Lung (tissue), 12 donors: Measurements from ENCODE around the gene CDK5RAP3. TPM values are rescaled to one million over a fixed set of nuclear protein-coding genes. Genes with fewer than 3 reads are reported as not detected.

Source experiments
- ATAC-seq: fragments of 200-7000 bp; cut with Tn5 transposase; one replicate; pipeline ENCODE4 v1.9.1; 2020; ENCODE audit warnings: moderate number of reproducible peaks; ENCODE audit not compliant: insufficient read depth, low FRiP score
- DNase-seq, 3 donors: peaks; one replicate each; pipeline ENCODE4 v3.0.0-alpha.2; 2013 to 2017
- H3K27ac ChIP-seq, 2 donors: one replicate each; pipeline ENCODE4 v1.5.1; 2013; ENCODE audit warnings: mild to moderate bottlenecking in 2 of 2, moderate library complexity in 2 of 2, control low read depth in 1 of 2, inconsistent platforms in 1 of 2, low read depth in 1 of 2, low read length in 1 of 2
- H3K27me3 ChIP-seq, 3 donors: one replicate each; pipeline ENCODE4 v1.5.1; 2013; ENCODE audit warnings: low read length in 2 of 3; ENCODE audit not compliant: control insufficient read depth in 3 of 3, insufficient read depth in 3 of 3
- H3K36me3 ChIP-seq, 4 donors: one replicate each; pipeline ENCODE4 v1.5.1; 2013; ENCODE audit warnings: low read length in 4 of 4, mild to moderate bottlenecking in 1 of 4, moderate library complexity in 1 of 4; ENCODE audit not compliant: control insufficient read depth in 4 of 4, insufficient read depth in 4 of 4
- H3K4me1 ChIP-seq, 5 donors: one replicate each; pipeline ENCODE4 v1.5.1; 2013; ENCODE audit warnings: low read length in 5 of 5, mild to moderate bottlenecking in 2 of 5, moderate library complexity in 1 of 5; ENCODE audit not compliant: control insufficient read depth in 5 of 5, insufficient read depth in 5 of 5
- H3K4me3 ChIP-seq: one replicate; pipeline ENCODE4 v1.5.1; 2013; ENCODE audit warnings: mild to moderate bottlenecking, control low read depth, moderate library complexity
- H3K9ac ChIP-seq, 2 donors: one replicate each; pipeline ENCODE4 v1.5.1; 2013; ENCODE audit warnings: low read length in 2 of 2, control low read depth in 1 of 2; ENCODE audit not compliant: insufficient read depth in 1 of 2
- H3K9me3 ChIP-seq, 4 donors: one replicate each; pipeline ENCODE4 v1.5.1; 2013; ENCODE audit warnings: low read length in 3 of 4, mild to moderate bottlenecking in 1 of 4, moderate library complexity in 1 of 4; ENCODE audit not compliant: control insufficient read depth in 4 of 4, insufficient read depth in 3 of 4
- CTCF ChIP-seq: IDR thresholded peaks from 2 replicates; pipeline ENCODE4 v1.5.1; 2012; ENCODE audit warnings: mild to moderate bottlenecking; ENCODE audit errors: control extremely low read depth, extremely low read depth
- WGBS, 2 donors: extraction: QIAGEN DNeasy Blood & Tissue Kit; methylation state at CpG; one replicate each; pipeline ENCODE4 v1.1.7; 2013; 5-methylcytosine and 5-hydroxymethylcytosine counted together
- polyA plus RNA-seq, 2 donors: library from polyadenylated mRNA; stranded (reverse); fragments of 200-250 nt; gene quantifications; one replicate each; pipeline ENCODE4 v1.2.1, GENCODE V29; 2013
- total RNA-seq, 2 donors: library from RNA; depleted of rRNA in 1 of 2; stranded (reverse); fragments of >200 nt in 1 of 2; gene quantifications; one replicate each; pipeline ENCODE4 v1.2.1, GENCODE V29; 2014 to 2021
- donor health status: control.
- donor health status: control.
- donor health status: Bipolar disorder and iron deficiency.
- donor health status: healthy.
- donor health status: DM: yes; HTN: yes; CAD: no.

CDK5RAP3 gene
- total and polyA plus RNA-seq, 4 donors = 129 to 212 (median 153) TPM

GRCh38 chr17:47925678-47925988, 45.3 kb upstream of the CDK5RAP3 start:
- 93 to 95% methylated on average over 3 of the region's 3 CpGs for WGBS, 2 donors
- H3K36me3 ChIP-seq = peaks cover 10 to 61% (median 35%) of the 10 kb centered on the region in 4 donors
- DNase-seq (no peak), ATAC-seq (no peak)
- H3K9me3 ChIP-seq = no peaks in the 10 kb centered on the region
- no peak overlapping the region for H3K27ac ChIP-seq
- H3K27me3 ChIP-seq = no peaks in the 10 kb centered on the region
- TF ChIP-seq CTCF = no peak
- H3K4me1 ChIP-seq = no peaks in the 10 kb centered on the region
- no peak overlapping the region for H3K9ac ChIP-seq
- no peak overlapping the region for H3K4me3 ChIP-seq

GRCh38 chr17:47927821-47928400, 43.0 kb upstream of the CDK5RAP3 start:
- 90 to 93% methylated on average over 20 of the region's 20 CpGs for WGBS, 2 donors
- DNase-seq (no peak), ATAC-seq (no peak)
- Histone ChIP-seq H3K9me3 (no peaks in the 10 kb centered on the region), H3K27me3 (no peaks in the 10 kb centered on the region), H3K9ac (no peak overlapping the region), H3K4me3 (no peak overlapping the region), H3K4me1 (no peaks in the 10 kb centered on the region), H3K36me3 (peaks cover 7 to 61% (median 33%) of the 10 kb centered on the region in 4 donors), H3K27ac (no peak overlapping the region)
- TF ChIP-seq CTCF = no peak

GRCh38 chr17:47928415-47928814, 42.5 kb upstream of the CDK5RAP3 start:
- H3K9ac ChIP-seq = no peak overlapping the region
- peaks cover 2 to 57% (median 28%) of the 10 kb centered on the region in 4 donors for H3K36me3 ChIP-seq
- H3K4me3 ChIP-seq = no peak overlapping the region
- no peak for TF ChIP-seq CTCF
- H3K27ac ChIP-seq = no peak overlapping the region
- ATAC-seq (no peak), DNase-seq (no peak)
- WGBS, 2 donors = 37 to 68% methylated on average over 2 of the region's 2 CpGs
- H3K4me1 ChIP-seq = no peaks in the 10 kb centered on the region
- no peaks in the 10 kb centered on the region for H3K27me3 ChIP-seq
- H3K9me3 ChIP-seq = no peaks in the 10 kb centered on the region
